ENCODE results near the gene ATP10B.

ATP10B gene

DNA sequence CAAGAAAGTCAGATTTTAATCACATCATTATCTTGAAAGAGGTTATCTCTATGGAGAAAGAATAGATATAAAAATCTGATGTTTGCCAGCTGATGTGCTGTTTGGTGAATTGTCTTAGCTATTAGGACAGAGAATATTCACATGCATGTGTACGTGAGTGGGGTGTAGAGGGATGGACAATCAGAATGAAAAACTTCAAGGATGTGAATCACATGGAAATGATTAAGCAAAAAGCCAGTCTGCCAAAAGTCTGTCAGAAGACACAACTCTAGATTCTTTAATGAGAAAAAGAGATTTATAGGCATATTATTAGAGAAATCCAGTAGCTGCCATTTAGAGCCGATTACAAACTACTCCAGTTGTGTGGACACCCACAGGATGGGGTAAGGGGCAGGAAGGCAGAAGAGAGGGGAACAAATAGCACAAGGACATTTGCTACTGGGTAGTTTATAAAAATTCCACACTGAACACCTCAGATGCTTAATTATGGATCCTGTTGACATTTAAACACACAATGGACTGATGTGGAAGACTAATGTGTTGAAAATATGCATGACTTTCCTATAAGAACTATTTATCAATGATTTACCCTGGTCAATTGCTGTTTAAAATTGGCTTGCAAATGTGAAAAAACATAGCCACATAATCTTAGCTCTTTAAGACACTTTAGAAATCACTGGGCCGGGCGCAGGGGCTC lies 302.9 kb downstream of the ATP10B start:
- DNase-seq (ENCODE audit: low read depth), result no peak

GRCh38 chr5:160547872-160548271 lies 304.1 kb downstream of the ATP10B start:
- no peak for DNase-seq (ENCODE audit: low read depth)

DNA sequence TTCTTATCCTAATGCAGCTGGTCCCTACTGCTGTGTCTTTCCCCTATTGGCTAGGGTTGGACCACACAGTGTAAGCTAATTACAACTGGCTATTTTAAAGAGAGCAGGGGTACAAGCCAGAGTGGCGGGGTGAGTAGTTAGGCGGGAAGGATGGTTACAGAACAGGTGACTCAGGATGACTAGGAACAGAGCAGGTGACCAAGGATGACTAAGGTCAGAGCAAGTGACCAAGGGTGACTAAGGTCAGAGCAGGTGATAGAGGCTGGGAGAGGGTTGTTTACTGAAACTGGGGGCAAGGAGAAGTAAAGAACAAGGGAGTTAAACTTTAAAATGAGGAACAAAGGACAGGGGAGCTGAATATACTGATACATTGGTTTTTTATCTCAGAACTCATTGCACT lies 304.9 kb downstream of the ATP10B start:
- DNase-seq (ENCODE audit: low read depth), result no peak

GRCh38 chr5:160545832-160546231 lies 306.2 kb downstream of the ATP10B start:
- DNase-seq (ENCODE audit: low read depth), result no peak

GRCh38 chr5:160543395-160543794 lies 308.6 kb downstream of the ATP10B start:
- DNase-seq (ENCODE audit: low read depth), result no peak

DNA sequence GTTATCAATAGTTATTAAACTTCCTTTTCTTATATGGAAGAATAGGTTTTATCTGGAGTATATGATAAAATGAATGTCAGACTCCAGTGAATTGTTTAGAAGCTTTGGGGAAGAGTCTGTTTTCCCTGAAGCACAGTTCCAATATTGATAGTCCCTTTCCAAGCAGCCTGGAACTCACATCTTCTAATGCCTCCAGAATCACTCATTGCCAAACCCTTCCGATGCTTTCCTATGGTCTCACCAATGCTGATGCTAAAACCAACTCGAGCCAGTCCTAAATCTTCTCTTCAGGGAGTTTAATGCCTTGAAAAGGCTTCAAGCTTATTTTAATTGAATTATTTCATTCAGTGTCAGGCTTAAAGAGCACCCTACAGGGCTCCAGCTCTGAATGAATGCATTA lies 309.2 kb downstream of the ATP10B start:
- no peak for DNase-seq (ENCODE audit: low read depth)

DNA sequence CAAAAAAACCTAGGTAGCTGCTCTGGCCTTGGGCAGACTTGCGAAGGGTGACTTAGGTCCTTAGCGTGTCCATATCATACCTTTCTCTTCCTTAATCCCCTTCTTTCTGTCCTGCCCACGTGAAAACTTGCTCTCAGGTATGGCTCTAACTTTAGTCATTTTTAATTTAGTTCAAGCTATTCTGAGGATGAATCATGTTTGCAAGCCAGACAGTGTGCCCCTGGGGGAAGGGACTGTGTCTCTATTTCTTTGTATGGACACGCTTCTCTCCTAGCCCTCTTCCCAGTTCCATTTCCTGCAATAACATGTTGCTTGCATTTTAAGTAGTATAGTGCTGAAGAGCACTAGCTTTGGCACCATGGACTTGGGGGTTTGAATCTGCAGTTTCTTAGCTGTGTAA lies 309.7 kb downstream of the ATP10B start:
- DNase-seq (ENCODE audit: low read depth), result no peak

DNA sequence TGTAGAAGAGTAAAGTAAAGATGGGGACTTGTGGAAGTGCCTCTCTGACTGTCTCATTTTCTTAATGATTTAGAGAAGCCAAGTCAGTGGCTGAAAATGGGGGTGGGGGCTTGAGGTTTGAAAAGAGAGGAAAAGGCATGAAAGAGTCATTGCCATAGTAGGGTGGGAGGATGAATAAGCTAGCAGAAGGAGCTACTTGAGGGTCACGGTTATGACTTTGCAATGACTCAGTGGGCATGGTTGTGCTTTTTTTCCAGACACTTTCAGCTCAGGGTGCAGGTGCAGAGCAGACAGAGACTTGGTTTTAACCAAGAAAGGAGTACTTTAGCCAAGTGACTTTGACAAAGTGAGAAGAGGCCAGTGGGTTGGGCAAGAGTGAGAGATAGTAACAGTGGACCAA lies 312.6 kb downstream of the ATP10B start:
- no peak for DNase-seq (ENCODE audit: low read depth)

- no peak for DNase-seq (ENCODE audit: low read depth)
These were observed 314.1 kb downstream of the ATP10B start for GRCh38 chr5:160537940-160538339.

DNA sequence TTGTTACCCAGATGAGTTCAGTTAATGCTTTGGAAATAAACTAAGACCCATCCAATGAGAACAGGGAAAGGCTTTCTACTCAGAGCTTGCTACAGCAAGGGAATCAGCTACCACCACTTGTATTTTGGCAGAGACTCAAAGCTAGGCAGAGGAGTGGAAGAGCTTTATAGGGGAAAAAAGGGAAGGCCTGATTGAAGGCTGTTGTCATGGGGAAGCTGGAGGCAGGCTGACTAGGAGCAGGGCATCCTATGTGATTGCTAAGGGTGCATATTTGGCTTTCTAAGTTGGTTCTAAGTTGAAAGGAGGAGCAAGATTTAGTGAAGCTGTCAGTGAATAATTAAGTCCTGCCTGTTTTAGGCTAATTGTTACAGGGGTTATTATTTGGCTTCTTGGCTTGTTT lies 314.9 kb downstream of the ATP10B start:
- DNase-seq (ENCODE audit: low read depth), result no peak

- DNase-seq (ENCODE audit: low read depth), result no peak
These were observed 317.1 kb downstream of the ATP10B start for GRCh38 chr5:160534914-160535313.

- no peak for DNase-seq (ENCODE audit: low read depth)
These were observed 317.9 kb downstream of the ATP10B start for GRCh38 chr5:160534125-160534524.

DNA sequence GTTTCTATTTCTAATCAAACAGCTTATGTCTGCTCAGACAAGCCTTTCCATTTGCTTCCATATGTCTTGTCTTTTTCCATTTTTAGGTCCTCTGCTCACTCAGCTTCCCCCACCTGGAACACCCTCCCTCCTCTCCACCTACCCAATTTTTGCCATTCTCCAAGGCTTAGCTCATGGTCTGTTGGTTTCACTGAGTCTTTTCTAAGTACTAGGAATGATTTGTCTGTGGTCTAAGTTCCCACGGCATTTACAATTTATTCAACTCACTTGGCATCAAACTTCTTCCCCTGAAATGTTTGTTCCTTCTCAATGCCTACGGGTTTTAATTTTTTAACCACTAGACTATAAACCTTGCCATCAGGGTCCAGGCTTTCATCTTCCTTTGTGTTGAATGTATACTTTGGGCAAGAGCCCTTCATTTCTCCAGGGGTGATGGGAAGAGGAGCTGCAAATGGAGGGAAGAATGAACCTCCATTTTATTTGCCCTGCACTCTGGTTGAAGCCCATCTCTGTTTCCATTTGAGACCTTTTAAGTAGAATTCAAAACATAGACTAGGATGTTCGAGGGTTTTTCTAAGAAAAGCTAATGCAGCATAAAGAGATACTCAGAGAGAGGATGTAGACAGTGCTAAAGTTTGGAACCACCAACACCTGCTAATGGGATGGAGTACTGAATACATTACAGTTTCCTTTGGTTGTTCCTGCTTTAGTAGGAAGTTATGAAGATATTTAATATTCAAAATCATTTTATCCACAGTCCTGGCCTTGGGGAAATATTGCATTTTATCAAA lies 326.3 kb downstream of the ATP10B start:
- no peak for DNase-seq (ENCODE audit: low read depth)

DNA sequence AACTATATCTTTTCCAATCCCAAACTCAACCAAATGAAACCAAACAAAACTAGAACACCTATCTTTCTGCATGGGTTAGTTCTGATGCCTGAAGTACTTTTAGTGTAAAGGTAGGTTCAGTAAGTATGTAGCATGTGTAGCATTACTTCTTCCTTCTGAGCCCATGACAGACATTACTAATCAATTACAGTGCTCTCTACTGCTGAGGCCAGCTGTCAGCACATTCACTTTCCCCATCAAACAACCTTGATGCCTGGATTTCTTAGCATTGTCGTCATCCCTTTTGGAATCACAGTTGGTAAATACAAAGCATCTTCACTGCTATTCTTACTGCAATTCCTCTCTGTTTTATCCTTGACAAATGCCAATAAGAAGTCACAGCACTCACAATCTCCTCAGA lies 327.2 kb downstream of the ATP10B start:
- DNase-seq (ENCODE audit: low read depth), result no peak

DNA sequence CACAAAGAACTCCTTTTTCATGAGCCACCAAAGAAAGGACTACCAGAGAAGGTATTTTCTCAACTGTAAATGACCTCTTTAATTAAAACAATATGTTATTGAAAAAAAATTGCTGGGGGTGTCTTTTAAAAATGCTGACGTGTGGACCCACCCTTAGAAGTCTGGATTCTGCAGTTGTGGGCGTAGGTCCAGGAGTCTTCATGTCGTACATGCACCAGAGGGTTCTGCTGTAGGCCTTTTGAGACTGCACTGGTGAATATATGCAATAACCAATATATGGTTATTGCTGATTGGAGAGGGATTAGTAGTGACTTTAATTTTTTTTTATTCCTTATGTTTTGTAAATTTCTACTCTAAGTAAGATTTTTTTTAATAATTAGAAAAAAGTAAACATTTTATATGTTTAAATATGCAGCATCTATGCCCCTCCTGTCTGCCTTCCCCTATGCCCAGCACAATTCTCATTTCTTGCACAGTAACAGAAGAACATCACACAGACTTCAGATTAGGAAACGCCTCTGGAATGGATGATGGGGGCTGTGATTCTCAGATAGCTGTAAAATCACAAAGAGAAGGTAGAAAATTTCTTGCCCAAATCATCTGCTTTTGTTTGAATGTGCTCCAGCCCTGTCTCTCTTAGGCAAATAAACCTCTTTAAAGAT lies 328.4 kb downstream of the ATP10B start:
- no peak for DNase-seq (ENCODE audit: low read depth)

DNA sequence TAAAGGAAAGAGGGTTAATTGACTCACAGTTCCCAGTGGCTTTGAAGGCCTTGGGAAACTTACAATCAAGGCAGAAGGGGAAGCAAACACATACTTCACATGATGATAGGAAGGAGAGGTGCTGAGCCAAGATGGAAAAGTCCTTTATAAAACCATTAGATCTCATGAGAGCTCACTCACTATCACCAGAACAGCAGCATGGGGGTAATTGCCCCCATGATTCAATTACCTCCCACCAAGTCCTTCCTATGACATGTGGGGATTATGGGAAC lies 330.7 kb downstream of the ATP10B start:
- no peak for DNase-seq (ENCODE audit: low read depth)

DNA sequence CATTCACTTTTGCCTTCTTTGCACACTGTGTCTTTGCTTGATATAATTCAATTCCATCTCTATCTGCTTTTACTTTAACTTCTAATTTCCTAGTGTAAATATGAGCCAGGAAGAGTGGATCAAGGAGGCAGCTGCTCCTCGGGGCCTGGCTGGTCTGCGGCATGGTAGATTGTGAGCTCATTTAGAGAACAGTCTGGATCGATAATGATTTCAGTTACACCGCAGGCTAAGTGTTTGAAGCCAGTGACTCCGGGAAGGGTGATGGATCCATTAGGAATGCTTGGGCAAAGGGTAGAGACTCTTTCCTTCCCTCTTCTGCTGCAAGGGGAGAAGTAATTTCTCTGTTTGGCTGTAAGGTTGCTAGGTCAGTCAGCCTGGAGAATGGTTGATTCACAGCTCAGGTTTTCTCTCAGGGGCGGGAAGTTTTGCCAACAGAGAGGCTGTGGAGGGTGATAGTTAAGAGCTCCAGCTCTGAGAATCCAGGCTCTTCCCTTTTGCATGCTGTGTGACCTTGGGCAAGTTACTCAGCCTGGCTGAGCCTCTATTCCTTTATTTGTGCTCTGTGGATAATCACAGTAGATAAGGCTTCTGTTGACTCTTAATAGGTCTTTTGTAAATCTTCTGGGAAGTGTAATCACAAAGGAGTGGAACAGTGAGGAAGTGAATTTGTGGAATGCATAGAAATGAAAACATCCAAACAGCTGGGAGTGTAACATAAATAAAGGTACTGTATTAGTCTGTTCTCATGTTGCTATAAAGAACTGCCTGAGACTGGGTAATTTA lies 331.2 kb downstream of the ATP10B start:
- DNase-seq (ENCODE audit: low read depth), result no peak

GRCh38 chr5:160516696-160517530 lies 335.1 kb downstream of the ATP10B start:
- no peak for DNase-seq (ENCODE audit: low read depth)

- DNase-seq (ENCODE audit: low read depth), result no peak
These were observed 337.1 kb downstream of the ATP10B start for GRCh38 chr5:160514866-160515265.

- DNase-seq (ENCODE audit: low read depth), result no peak
These were observed 337.8 kb downstream of the ATP10B start for GRCh38 chr5:160514191-160514590.

GRCh38 chr5:160513485-160513884 lies 338.5 kb downstream of the ATP10B start:
- DNase-seq (ENCODE audit: low read depth), result no peak
